ENCODE results near the gene TSEN2. TPM values are rescaled to one million over a fixed set of nuclear protein-coding genes. Genes with fewer than 3 reads are reported as not detected.
A peak's percentile ranks its signal among the peaks of the same experiment; 100 is the strongest.

The TSEN2 gene
- total RNA-seq = 10 to 100 TPM; 10.3 to 37.8 (median 20.4) TPM

DNA sequence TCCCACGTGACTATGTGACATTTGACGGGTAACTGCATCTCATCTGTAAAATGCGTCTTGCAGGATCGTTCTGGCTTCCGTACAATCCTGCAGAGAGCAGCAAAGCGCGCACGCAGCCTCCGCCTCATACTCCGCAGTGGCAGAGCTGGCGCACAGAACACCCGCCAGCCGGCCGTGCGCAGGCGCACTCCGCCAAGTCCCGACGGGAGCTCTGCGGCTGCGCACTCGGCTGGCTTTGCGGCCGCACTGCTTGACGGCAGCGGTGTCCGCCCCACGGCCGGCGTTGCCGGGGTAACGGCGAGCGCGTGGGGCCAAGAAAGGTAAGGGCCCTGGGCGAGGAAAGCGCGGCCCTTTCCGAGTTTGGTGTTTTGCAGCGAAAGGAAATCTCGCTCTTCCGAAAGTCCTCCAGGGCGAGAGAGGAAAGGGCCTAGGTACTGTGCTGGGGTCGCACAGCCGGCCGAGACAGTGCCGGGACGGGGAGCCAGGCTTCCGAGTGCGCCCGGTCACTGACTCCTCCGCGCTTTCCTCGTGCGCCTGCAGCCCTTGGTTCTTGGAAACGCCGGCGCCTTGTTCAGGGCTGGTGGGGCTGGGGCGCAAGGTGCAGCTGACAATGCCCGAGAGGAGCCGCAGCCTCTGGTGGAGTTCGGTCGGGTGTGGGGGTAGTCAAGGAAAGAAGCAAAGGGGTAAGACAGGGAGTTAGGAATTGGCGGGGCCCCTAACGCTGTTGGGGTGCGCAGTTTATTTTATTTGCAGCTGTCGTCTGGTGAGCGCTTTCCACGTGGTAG is at the start of gene TSEN2:
TSEN2 (plus strand) TSS at position 283 of the 785 bp plus-strand sequence. CDS start 5,321 bp downstream, outside the sequence.
- Histone ChIP-seq H3K9me3 (no peaks in the 10 kb centered on the region), H3K27ac (peak within 1 kb of the TSS; percentile 56 to 78), H3K4me3 (peak within 1 kb of the TSS; percentile 77 to 79), H3K27me3 (no peaks in the 10 kb centered on the region), H3K4me1 (peaks cover 0 to 5% of the 10 kb centered on the region in 2 donors), H3K36me3 (no peaks in the 10 kb centered on the region)
- DNase-seq = peak; percentile 90 to 95
- intact Hi-C loops (cut with DNase I; ENCODE audit: low total_unique reads) = no loop called here
- peak; percentile 90 to 93 for TF ChIP-seq POLR2A (IDR thresholded peaks at IDR 0.05)
- TF ChIP-seq, protein P1, sequence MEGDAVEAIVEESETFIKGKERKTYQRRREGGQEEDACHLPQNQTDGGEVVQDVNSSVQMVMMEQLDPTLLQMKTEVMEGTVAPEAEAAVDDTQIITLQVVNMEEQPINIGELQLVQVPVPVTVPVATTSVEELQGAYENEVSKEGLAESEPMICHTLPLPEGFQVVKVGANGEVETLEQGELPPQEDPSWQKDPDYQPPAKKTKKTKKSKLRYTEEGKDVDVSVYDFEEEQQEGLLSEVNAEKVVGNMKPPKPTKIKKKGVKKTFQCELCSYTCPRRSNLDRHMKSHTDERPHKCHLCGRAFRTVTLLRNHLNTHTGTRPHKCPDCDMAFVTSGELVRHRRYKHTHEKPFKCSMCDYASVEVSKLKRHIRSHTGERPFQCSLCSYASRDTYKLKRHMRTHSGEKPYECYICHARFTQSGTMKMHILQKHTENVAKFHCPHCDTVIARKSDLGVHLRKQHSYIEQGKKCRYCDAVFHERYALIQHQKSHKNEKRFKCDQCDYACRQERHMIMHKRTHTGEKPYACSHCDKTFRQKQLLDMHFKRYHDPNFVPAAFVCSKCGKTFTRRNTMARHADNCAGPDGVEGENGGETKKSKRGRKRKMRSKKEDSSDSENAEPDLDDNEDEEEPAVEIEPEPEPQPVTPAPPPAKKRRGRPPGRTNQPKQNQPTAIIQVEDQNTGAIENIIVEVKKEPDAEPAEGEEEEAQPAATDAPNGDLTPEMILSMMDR (IDR thresholded peaks at IDR 0.05) = peak; percentile 23 to 65 (median 29)

DNA sequence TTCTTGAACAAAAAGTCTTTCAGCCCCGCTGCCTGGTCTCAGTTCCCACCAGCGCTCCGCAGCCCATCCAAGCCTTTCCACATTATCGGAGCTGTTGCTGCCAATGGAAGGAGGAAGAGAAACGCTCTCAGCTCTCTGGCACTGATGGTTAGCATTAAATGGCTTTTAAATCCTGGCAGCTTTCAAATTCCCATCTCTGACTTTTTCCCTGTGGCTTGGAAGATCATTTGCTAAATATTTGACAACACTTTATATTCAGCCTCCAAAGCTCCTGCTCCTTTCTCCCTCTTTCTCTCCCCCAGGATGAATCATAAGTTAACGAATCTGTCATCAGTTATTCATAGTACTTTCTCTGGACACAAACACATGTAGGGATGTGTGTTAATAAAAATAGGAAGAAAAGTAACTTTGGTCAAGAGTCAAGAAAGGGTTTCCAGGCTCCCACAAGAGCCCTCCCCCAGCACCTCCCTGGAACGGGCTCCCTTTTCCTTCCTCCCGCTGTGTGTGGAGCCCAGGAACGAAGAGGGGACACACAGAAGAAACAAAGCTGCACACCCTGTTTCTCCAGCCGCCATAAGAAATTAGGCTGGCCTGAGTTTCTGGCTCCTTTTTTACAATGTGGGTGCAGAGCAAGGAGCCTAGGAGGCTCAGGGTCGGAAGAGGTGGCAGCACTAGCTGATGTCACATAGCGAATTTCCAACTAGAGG is 47.6 kb upstream of the TSEN2 start:
- intact Hi-C loops (cut with DNase I; ENCODE audit: low total_unique reads) = no loop called here
- Histone ChIP-seq H3K27ac (peak overlapping the region; percentile 47 to 80), H3K9me3 (no peaks in the 10 kb centered on the region), H3K4me1 (peaks cover 0 to 7% of the 10 kb centered on the region in 2 donors), H3K36me3 (no peaks in the 10 kb centered on the region), H3K27me3 (no peaks in the 10 kb centered on the region), H3K4me3 (no peak overlapping the region)
- DNase-seq = peak; percentile 43 to 55
- TF ChIP-seq POLR2A (IDR thresholded peaks at IDR 0.05) = no peak
- TF ChIP-seq, protein P1 (IDR thresholded peaks at IDR 0.05) = no peak

DNA sequence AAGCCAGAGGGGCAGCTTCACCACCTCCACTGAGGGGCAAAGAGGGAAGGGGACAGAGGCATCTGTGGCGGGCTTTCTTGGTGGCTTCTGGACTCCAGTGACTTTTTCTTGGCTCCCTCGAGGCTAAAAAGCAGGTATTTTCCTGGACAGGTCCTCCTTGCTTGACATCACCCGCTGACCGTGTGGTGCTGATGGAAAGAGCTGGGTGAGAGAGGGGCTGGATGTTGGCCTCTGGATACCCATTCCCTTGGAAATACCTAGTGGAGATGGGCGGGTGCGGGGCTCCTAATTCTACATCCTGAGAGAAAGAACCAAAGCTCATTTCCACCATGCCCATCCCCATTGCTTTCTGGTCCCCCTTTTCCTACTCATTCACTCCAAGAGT is 47.1 kb upstream of the TSEN2 start:
- H3K27ac ChIP-seq = peak overlapping the region; percentile 47 to 80
- H3K4me1 ChIP-seq = peaks cover 0 to 7% of the 10 kb centered on the region in 2 donors
- no peaks in the 10 kb centered on the region for H3K27me3 ChIP-seq
- TF ChIP-seq, protein P1 (IDR thresholded peaks at IDR 0.05) = no peak
- TF ChIP-seq POLR2A (IDR thresholded peaks at IDR 0.05) = no peak
- intact Hi-C loops (cut with DNase I; ENCODE audit: low total_unique reads) = no loop called here
- no peak for DNase-seq
- no peaks in the 10 kb centered on the region for H3K9me3 ChIP-seq
- H3K4me3 ChIP-seq = no peak overlapping the region
- no peaks in the 10 kb centered on the region for H3K36me3 ChIP-seq

DNA sequence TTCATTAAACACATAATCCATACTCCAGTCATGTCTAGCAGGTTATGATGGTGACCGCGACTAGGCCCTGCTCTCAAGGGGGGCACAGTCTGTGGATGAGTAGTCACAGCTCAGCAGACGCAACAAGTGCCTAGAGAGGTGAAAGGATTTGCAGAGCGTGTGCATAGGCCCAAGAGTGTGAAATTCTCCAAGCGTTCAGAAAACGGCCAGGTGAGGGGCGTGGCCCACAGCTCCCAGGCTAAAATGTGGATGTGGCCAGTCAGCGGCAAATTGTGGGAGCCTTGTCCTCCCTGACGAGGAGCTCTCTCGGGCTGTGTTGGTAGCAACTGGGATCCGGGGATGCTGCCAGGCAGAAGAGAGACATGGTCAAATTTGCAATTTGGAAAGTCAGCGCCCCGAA is 46.4 kb upstream of the TSEN2 start:
- Histone ChIP-seq H3K36me3 (no peaks in the 10 kb centered on the region), H3K9me3 (no peaks in the 10 kb centered on the region), H3K27me3 (no peaks in the 10 kb centered on the region), H3K27ac (peak overlapping the region in 1 of 2 donors; percentile 80), H3K4me3 (no peak overlapping the region), H3K4me1 (peaks cover 0 to 7% of the 10 kb centered on the region in 2 donors)
- intact Hi-C loops (cut with DNase I; ENCODE audit: low total_unique reads) = no loop called here
- DNase-seq = no peak
- TF ChIP-seq, protein P1 (IDR thresholded peaks at IDR 0.05) = no peak
- TF ChIP-seq POLR2A (IDR thresholded peaks at IDR 0.05) = no peak

DNA sequence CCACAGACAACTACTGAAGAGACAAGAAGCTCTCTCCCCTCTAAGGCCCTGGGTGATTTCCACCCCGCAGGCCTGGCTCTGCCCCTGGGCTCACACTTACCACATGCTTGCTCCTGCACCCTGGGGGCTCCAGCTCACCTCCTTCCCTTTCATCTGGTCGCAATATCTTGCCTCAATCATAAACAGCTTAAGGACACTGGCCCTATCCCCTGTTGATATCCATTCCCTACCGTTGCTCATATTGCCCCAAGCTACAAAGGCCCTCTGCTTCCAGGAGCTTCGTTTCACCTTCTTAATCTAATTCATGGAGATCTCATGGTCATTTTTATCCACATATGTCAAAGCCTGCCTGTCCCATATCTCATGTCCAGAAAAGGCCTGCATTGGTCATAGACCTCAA is 46.0 kb upstream of the TSEN2 start:
- Histone ChIP-seq H3K36me3 (no peaks in the 10 kb centered on the region), H3K27ac (no peak overlapping the region), H3K27me3 (no peaks in the 10 kb centered on the region), H3K4me3 (no peak overlapping the region), H3K4me1 (peaks cover 0 to 7% of the 10 kb centered on the region in 2 donors), H3K9me3 (no peaks in the 10 kb centered on the region)
- intact Hi-C loops (cut with DNase I; ENCODE audit: low total_unique reads) = no loop called here
- TF ChIP-seq, protein P1 (IDR thresholded peaks at IDR 0.05) = no peak
- no peak for TF ChIP-seq POLR2A (IDR thresholded peaks at IDR 0.05)
- no peak for DNase-seq
